Mucosa of descending colon (tissue), 3 donors: ENCODE results near the gene CAPN2. TPM values are rescaled to one million over a fixed set of nuclear protein-coding genes. Genes with fewer than 3 reads are reported as not detected.

Experiments used
- ATAC-seq: fragments of 200-7000 bp; cut with Tn5 transposase; one replicate; pipeline ENCODE4 v1.9.1; 2020; ENCODE audit warnings: mild to moderate bottlenecking, moderate library complexity
- DNase-seq, 3 donors: peaks; one replicate each; pipeline ENCODE4 v3.0.0-alpha.2; 2020
- H3K36me3 ChIP-seq: fragments of 200-600 bp; one replicate; pipeline ENCODE4 v1.8.0; 2021; ENCODE audit warnings: low read depth, mild to moderate bottlenecking
- H3K4me1 ChIP-seq: fragments of 200-600 bp; one replicate; pipeline ENCODE4 v1.8.0; 2021; ENCODE audit warnings: low read depth, mild to moderate bottlenecking
- H3K4me3 ChIP-seq: fragments of 200-600 bp; one replicate; pipeline ENCODE4 v1.8.0; 2021; ENCODE audit warnings: mild to moderate bottlenecking
- H3K9me3 ChIP-seq: fragments of 200-600 bp; one replicate; pipeline ENCODE4 v1.8.0; 2021; ENCODE audit warnings: mild to moderate bottlenecking
- CTCF ChIP-seq: fragments of 200-600 bp; IDR thresholded peaks from one replicate; pipeline ENCODE4 v1.8.0; 2022; ENCODE audit warnings: antibody characterized with exemption, mild to moderate bottlenecking
- intact Hi-C, 2 donors: fragments of 100-400 bp; cut with DNase I in 1 of 2; cut with micrococcal nuclease in 1 of 2; formaldehyde crosslinking; loops; one replicate each; pipeline versions ENCODE4 v1.11.0 to v1.11.1; 2022; cut with DNase I, micrococcal nuclease
- total RNA-seq, 3 donors: library from RNA; stranded (reverse); fragmentation: NEBNext Ultra II Directional in 2 of 3; extraction: Animal tissue kit (Norgen Biotek cat#: 25700) in 2 of 3; gene quantifications; one replicate each; pipeline versions ENCODE4 v1.2.1 to v1.2.4, GENCODE V29; 2021 to 2023
- donor health status: DM: no; HTN: no; CAD: no; lungs with moderate emphysema.
- donor health status: DM: no; HTN: no; CAD: no.
- donor health status: DM: no; HTN: yes; CAD: no.

The CAPN2 gene
- total RNA-seq, 3 donors from 2014 or later: 200 to 417 (median 305) TPM

- Histone ChIP-seq H3K4me1 (peaks cover 6% of the 10 kb centered on the region), H3K9me3 (no peaks in the 10 kb centered on the region), H3K36me3 (no peaks in the 10 kb centered on the region), H3K4me3 (no peak overlapping the region)
- intact Hi-C loops: loop anchor here in 1 of 2 donors (5.0 kb wide), 1 partner anchor 51 kb away; no protein-coding TSS in a partner anchor
- ATAC-seq (no peak), DNase-seq (no peak)
- no peak for TF ChIP-seq CTCF
Measured at GRCh38 chr1:223695941-223696340, 16.4 kb upstream of the CAPN2 start.

GRCh38 chr1:223700388-223700918, 11.9 kb upstream of the CAPN2 start:
- DNase-seq (no peak), ATAC-seq (no peak)
- Histone ChIP-seq H3K9me3 (no peaks in the 10 kb centered on the region), H3K4me3 (no peak overlapping the region), H3K36me3 (no peaks in the 10 kb centered on the region), H3K4me1 (peaks cover 6% of the 10 kb centered on the region)
- intact Hi-C loops: loop anchor here in 1 of 2 donors (10.0 kb wide), 1 partner anchor 54 kb away; no protein-coding TSS in a partner anchor
- TF ChIP-seq CTCF: no peak

GRCh38 chr1:223700942-223701637, 11.2 kb upstream of the CAPN2 start:
- H3K4me1 ChIP-seq: peaks cover 6% of the 10 kb centered on the region
- no peaks in the 10 kb centered on the region for H3K9me3 ChIP-seq
- TF ChIP-seq CTCF: no peak
- no peak overlapping the region for H3K4me3 ChIP-seq
- DNase-seq (no peak), ATAC-seq (peak; percentile 53)
- intact Hi-C loops: loop anchor here in 1 of 2 donors (10.0 kb wide), 1 partner anchor 54 kb away; no protein-coding TSS in a partner anchor
- no peaks in the 10 kb centered on the region for H3K36me3 ChIP-seq

- intact Hi-C loops: loop anchor here in 1 of 2 donors (10.0 kb wide), 1 partner anchor 52 kb away; no protein-coding TSS in a partner anchor
- H3K4me1 ChIP-seq: peaks cover 16% of the 10 kb centered on the region
- ATAC-seq: no peak
Measured at GRCh38 chr1:223702735-223703667, 9.3 kb upstream of the CAPN2 start.

More at GRCh38 chr1:223702735-223703667, 9.3 kb upstream of the CAPN2 start:
- no peak for TF ChIP-seq CTCF
- H3K9me3 ChIP-seq: no peaks in the 10 kb centered on the region
- no peak for DNase-seq
- H3K4me3 ChIP-seq: no peak overlapping the region
- no peaks in the 10 kb centered on the region for H3K36me3 ChIP-seq
